GM12872 (cell line): Measurements from ENCODE around the gene WDR7.

Experiments used
- CTCF ChIP-seq: IDR thresholded peaks from 3 replicates; pipeline ENCODE4 v1.5.1; 2011; ENCODE audit warnings: low read depth, mild to moderate bottlenecking, low read length, moderate library complexity; ENCODE audit not compliant: insufficient read depth

Gene WDR7

GRCh38 chr18:56650944-56651770 lies at the start of gene WDR7:
Gene WDR7 (plus strand): TSS chr18:56651359. CDS start chr18:56672516, 21,157 bp downstream.
- TF ChIP-seq CTCF = no peak

DNA sequence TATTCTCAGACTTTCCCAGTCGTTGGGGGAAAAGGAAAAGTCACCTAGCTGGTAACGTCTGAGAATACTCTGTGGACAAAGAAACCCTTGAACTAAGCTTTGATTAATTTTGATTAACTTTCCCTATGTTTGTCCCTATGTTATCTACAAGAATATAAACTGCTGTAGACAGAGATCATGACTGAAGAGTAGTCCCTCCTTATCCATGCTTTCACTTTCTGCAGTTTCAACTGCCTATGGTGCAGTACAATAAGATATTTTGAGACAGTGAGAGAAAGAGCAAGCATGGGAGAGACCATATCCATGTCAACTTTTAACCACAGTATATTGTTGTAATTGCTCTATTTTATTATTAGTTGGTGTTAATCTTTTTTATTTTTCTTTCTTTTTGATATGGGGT lies 44.5 kb upstream of the WDR7 start:
- TF ChIP-seq CTCF = no peak

DNA sequence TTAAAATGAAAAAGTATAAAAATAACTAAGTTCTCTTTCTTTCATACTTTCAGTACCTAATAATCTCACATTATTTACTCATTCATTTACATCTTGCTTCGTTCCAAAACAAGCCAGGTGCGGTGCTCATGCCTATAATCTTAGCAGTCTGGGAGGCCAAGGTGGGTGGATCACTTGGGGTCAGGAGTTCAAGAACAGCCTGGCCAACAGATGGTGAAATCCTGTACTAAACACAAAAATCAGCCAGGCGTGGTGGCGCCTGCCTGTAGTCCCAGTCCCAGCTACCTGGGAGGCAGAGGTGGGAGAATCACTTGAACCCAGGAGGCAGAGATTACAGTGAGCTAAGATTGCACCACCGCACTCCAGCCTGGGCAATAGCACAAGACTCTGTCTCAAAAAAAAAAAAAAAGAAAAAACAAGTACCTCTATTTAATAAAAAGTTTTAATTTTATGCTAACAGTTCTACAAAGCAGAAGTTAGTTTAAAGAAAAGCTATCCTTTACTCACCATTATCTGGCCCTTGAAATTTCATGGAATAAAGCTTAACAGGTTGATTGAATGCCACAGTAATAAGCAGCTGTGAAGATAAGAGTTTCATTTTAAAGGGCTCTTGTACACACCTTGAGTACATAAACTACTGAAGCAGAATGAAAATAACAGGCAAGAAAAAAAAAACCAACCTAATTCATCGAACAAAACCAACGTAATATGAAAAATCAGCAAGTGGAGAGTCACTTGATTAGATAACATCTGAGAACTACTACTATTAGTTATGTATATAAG lies 35.2 kb upstream of the WDR7 start:
- TF ChIP-seq CTCF = no peak

- TF ChIP-seq CTCF = no peak
These were observed 23.2 kb upstream of the WDR7 start for GRCh38 chr18:56627991-56628390.

DNA sequence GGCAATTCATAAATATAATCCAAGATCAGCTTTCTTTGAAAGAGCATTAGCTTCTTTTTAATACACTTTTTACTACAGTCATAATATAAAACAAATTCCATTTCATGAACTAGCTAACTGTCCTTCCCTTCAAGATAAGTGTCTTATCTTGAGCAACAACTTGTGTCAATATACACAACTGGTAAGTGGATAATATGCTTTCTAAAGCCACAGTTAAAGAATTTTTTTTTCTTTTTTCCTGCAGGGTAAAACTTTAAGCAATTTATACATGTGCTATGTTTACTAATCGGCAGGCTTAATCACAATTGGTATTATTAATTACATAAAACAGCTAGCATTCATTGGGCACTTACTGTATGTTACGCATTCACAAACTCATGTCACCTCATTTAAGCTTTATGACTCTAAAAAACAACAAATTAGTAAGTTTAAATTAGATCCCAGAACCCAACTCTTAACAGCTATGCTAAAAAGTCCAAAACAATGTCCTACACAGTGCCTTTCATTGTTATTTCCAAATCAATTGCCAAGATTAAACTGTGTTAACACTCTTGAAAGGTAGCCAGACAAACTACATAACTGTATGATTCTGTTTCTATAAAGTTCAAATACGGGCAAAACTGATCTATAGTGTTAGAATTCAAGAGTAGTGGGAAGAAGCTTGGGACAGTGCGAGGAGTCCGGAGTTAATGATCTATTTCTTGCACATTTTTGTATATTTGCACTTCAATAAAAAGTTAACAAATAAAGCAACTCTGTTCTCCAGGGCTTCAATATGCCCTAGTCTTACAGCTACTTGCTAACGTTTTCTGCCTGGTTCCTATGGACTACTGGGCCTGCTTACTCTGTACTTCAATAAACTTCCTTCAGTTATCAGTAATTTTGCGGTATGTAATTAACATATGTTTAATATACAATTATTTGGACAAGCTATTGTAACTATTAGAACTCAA lies 18.8 kb upstream of the WDR7 start:
- no peak for TF ChIP-seq CTCF

- no peak for TF ChIP-seq CTCF
These were observed 16.2 kb upstream of the WDR7 start for GRCh38 chr18:56635007-56635406.
